ENCODE data around the gene SGCA. TPM values are rescaled to one million over a fixed set of nuclear protein-coding genes. Genes with fewer than 3 reads are reported as not detected.

Gene SGCA
- polyA plus RNA-seq, 1 donor from 2014 or later = 0.43 TPM

DNA sequence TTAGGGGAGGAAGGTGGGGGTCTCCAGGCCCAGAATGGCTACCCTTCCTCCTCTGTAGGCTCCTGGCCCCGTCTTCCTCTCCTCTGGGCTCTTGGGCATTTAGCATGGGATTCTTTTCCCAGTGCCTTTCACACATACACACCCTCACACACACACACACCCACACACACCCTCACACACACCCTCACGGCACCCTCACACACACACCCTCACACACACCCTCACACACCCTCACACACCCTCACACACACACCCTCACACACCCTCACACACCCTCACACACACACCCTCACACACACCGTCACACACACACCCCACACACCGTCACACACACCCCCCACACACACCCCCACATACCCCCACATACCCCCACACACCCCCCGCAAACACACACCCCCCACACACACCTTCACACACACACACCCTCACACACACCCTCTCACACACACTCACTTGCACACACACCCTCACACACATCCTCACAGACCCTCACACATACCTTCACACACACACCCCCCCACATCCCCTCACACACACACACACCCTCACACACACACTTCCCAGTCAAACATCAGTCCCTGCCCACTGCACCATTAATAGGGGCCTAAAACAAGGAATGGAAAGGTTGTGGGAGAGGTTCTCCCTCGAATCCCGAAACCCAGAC lies 845 bp downstream of the SGCA start:
- Histone ChIP-seq H3K27me3 (ENCODE audit: insufficient read depth, low read depth, low read length) (no peaks in the 10 kb centered on the region), H3K27ac (ENCODE audit: low read length) (no peak overlapping the region), H3K4me3 (ENCODE audit: low read length) (no peak overlapping the region), H3F3A (ENCODE audit: insufficient read depth, low read length, poor library complexity, severe bottlenecking) (no peaks in the 10 kb centered on the region), H3K9ac (ENCODE audit: low read length) (no peak overlapping the region), H2AFZ (ENCODE audit: low read depth, low read length) (no peak overlapping the region), H3K4me2 (ENCODE audit: low read length) (no peak overlapping the region), H3K36me3 (ENCODE audit: insufficient read depth, low read length) (no peaks in the 10 kb centered on the region), H3K79me2 (replicated peaks; ENCODE audit: insufficient read depth, low read length) (no peaks in the 10 kb centered on the region), H4K20me1 (ENCODE audit: insufficient read depth) (no peaks in the 10 kb centered on the region), H3K9me2 (ENCODE audit: insufficient read depth, low read length) (no peaks in the 10 kb centered on the region), H3K9me3 (ENCODE audit: low read length) (no peaks in the 10 kb centered on the region)
- TF ChIP-seq, protein P1, sequence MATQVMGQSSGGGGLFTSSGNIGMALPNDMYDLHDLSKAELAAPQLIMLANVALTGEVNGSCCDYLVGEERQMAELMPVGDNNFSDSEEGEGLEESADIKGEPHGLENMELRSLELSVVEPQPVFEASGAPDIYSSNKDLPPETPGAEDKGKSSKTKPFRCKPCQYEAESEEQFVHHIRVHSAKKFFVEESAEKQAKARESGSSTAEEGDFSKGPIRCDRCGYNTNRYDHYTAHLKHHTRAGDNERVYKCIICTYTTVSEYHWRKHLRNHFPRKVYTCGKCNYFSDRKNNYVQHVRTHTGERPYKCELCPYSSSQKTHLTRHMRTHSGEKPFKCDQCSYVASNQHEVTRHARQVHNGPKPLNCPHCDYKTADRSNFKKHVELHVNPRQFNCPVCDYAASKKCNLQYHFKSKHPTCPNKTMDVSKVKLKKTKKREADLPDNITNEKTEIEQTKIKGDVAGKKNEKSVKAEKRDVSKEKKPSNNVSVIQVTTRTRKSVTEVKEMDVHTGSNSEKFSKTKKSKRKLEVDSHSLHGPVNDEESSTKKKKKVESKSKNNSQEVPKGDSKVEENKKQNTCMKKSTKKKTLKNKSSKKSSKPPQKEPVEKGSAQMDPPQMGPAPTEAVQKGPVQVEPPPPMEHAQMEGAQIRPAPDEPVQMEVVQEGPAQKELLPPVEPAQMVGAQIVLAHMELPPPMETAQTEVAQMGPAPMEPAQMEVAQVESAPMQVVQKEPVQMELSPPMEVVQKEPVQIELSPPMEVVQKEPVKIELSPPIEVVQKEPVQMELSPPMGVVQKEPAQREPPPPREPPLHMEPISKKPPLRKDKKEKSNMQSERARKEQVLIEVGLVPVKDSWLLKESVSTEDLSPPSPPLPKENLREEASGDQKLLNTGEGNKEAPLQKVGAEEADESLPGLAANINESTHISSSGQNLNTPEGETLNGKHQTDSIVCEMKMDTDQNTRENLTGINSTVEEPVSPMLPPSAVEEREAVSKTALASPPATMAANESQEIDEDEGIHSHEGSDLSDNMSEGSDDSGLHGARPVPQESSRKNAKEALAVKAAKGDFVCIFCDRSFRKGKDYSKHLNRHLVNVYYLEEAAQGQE (IDR thresholded peaks at IDR 0.05; ENCODE audit: borderline replicate concordance) = no peak
- TF ChIP-seq TAF1 (IDR thresholded peaks at IDR 0.05; ENCODE audit: low read depth) (no peak), POLR2AphosphoS5 (IDR thresholded peaks at IDR 0.05) (no peak), RAD21 (conservative IDR thresholded peaks at IDR 0.05) (no peak), SMC3 (conservative IDR thresholded peaks at IDR 0.05; ENCODE audit: poor library complexity) (no peak), EZH2 (IDR thresholded peaks at IDR 0.05; ENCODE audit: borderline replicate concordance, insufficient read depth, low read length, poor library complexity, severe bottlenecking) (no peak), EP300 (conservative IDR thresholded peaks at IDR 0.05; ENCODE audit: poor library complexity, severe bottlenecking) (no peak), MXI1 (conservative IDR thresholded peaks at IDR 0.05; ENCODE audit: poor library complexity, severe bottlenecking) (no peak), CTCF (IDR thresholded peaks at IDR 0.05; ENCODE audit: poor library complexity, severe bottlenecking) (no peak)

DNA sequence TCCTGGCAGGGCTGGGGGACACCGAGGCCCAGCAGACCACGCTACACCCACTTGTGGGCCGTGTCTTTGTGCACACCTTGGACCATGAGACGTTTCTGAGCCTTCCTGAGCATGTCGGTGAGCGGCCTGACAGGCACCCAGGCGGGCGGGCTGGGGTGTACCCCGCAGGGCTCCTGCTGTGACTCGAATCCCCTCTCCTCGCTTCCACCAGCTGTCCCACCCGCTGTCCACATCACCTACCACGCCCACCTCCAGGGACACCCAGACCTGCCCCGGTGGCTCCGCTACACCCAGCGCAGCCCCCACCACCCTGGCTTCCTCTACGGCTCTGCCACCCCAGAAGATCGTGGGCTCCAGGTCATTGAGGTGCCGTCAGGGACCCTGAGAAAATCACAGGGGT lies 1.6 kb downstream of the SGCA start:
- H3F3A ChIP-seq (ENCODE audit: insufficient read depth, low read length, poor library complexity, severe bottlenecking) = no peaks in the 10 kb centered on the region
- H3K9me2 ChIP-seq (ENCODE audit: insufficient read depth, low read length) = no peaks in the 10 kb centered on the region
- H3K9me3 ChIP-seq (ENCODE audit: low read length) = no peaks in the 10 kb centered on the region
- H3K27ac ChIP-seq (ENCODE audit: low read length) = no peak overlapping the region
- TF ChIP-seq TAF1 (IDR thresholded peaks at IDR 0.05; ENCODE audit: low read depth) = no peak
- no peak for TF ChIP-seq MXI1 (conservative IDR thresholded peaks at IDR 0.05; ENCODE audit: poor library complexity, severe bottlenecking)
- no peak for TF ChIP-seq EZH2 (IDR thresholded peaks at IDR 0.05; ENCODE audit: borderline replicate concordance, insufficient read depth, low read length, poor library complexity, severe bottlenecking)
- TF ChIP-seq POLR2AphosphoS5 (IDR thresholded peaks at IDR 0.05) = no peak
- TF ChIP-seq SMC3 (conservative IDR thresholded peaks at IDR 0.05; ENCODE audit: poor library complexity) = no peak
- no peak for TF ChIP-seq CTCF (IDR thresholded peaks at IDR 0.05; ENCODE audit: poor library complexity, severe bottlenecking)
- no peak for TF ChIP-seq RAD21 (conservative IDR thresholded peaks at IDR 0.05)
- no peak for TF ChIP-seq EP300 (conservative IDR thresholded peaks at IDR 0.05; ENCODE audit: poor library complexity, severe bottlenecking)
- TF ChIP-seq, protein P1 (IDR thresholded peaks at IDR 0.05; ENCODE audit: borderline replicate concordance) = no peak
- no peak overlapping the region for H2AFZ ChIP-seq (ENCODE audit: low read depth, low read length)
- H3K4me3 ChIP-seq (ENCODE audit: low read length) = no peak overlapping the region
- H4K20me1 ChIP-seq (ENCODE audit: insufficient read depth) = no peaks in the 10 kb centered on the region
- H3K79me2 ChIP-seq (replicated peaks; ENCODE audit: insufficient read depth, low read length) = no peaks in the 10 kb centered on the region
- no peak overlapping the region for H3K4me2 ChIP-seq (ENCODE audit: low read length)
- no peak overlapping the region for H3K9ac ChIP-seq (ENCODE audit: low read length)
- H3K36me3 ChIP-seq (ENCODE audit: insufficient read depth, low read length) = no peaks in the 10 kb centered on the region
- no peaks in the 10 kb centered on the region for H3K27me3 ChIP-seq (ENCODE audit: insufficient read depth, low read depth, low read length)
